Fibroblast of mammary gland (primary cell): Measurements from ENCODE around the gene NSD1.
"Not testable (repeated sequence)": the region's sequence is repeated elsewhere in the genome, so short reads cannot be mapped to it uniquely, and the experiment has no call there.

ENCODE experiments used
- DNase-seq: peaks from one replicate; pipeline ENCODE4 v3.0.0-alpha.2; 2010; ENCODE audit warnings: low read depth
- H3K4me3 ChIP-seq: 2 replicates; pipeline ENCODE4 v1.5.1; 2011; ENCODE audit warnings: low read depth, mild to moderate bottlenecking, low read length, moderate library complexity; ENCODE audit not compliant: control insufficient read depth
- TF ChIP-seq, protein P1 (sequence below): conservative IDR thresholded peaks from 2 replicates; pipeline ENCODE4 v1.5.1; 2011; ENCODE audit warnings: low read depth, low read length, inconsistent platforms; ENCODE audit not compliant: control insufficient read depth, insufficient read depth

The NSD1 gene

DNA sequence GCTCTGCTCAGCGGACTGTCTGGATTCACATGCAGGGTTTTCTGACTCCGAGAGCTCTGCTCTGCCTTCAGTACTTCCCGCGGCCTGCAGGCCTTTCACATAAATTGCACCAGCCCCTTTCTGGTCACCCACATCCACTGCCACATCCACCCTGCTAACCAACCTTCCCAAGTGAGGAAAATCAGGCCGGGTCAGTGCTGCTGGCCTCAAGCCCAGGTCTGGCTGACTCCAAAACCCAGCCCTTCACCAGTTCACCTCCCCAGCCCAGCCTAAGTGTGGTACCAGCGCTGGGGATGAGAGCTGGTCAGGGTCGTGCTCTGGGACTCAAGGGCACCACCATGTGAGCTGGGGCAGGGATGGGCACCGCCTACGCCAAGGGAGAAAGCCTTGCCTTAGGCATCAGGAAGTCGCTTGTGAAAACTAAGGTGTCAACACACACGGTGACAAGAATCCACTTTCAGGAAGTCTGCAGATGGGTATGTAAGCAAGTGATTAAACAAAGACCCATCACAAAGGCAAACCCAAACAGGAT lies 205.6 kb downstream of the NSD1 start:
- TF ChIP-seq, protein P1, sequence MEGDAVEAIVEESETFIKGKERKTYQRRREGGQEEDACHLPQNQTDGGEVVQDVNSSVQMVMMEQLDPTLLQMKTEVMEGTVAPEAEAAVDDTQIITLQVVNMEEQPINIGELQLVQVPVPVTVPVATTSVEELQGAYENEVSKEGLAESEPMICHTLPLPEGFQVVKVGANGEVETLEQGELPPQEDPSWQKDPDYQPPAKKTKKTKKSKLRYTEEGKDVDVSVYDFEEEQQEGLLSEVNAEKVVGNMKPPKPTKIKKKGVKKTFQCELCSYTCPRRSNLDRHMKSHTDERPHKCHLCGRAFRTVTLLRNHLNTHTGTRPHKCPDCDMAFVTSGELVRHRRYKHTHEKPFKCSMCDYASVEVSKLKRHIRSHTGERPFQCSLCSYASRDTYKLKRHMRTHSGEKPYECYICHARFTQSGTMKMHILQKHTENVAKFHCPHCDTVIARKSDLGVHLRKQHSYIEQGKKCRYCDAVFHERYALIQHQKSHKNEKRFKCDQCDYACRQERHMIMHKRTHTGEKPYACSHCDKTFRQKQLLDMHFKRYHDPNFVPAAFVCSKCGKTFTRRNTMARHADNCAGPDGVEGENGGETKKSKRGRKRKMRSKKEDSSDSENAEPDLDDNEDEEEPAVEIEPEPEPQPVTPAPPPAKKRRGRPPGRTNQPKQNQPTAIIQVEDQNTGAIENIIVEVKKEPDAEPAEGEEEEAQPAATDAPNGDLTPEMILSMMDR, result no peak
- DNase-seq, result no peak
- no peak overlapping the region for H3K4me3 ChIP-seq

DNA sequence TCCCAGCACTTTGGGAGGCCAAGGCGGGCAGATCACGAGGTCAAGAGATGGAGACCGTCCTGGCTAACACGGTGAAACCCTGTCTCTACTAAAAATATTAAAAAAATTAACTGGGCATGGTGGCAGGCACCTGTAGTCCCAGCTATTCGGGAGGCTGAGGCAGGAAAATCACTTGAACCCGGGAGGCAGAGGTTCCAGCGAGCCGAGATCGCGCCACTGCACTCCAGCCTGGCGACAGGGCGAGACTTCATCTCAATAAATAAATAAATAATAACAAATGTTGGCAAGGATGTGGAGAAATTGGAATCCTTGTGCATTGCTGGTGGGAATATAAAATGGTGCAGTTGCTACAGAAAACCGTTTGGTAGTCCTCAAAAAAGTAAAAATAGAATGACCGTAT lies 209.4 kb downstream of the NSD1 start:
- not testable (repeated sequence) for H3K4me3 ChIP-seq, DNase-seq

DNA sequence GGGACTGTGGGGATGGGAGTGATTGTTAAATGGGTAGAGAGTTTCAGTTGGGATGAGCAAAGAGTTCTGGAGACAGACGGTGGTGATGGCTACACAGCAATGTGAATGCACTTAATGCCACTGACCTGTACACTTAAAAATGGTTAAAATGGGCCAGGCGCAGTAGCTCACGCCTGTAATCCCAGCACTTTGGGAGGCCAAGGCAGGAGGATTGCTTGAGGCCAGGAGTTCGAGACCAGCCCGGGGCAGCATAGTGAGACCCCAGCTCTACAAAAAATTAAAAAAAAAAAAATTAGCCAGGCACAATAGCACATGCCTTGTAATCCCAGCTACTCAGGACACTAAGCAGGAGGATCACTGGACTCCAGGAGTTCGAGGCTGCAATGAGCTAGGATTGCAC lies 210.2 kb downstream of the NSD1 start:
- TF ChIP-seq, protein P1, result no peak
- no peak overlapping the region for H3K4me3 ChIP-seq
- no peak for DNase-seq

DNA sequence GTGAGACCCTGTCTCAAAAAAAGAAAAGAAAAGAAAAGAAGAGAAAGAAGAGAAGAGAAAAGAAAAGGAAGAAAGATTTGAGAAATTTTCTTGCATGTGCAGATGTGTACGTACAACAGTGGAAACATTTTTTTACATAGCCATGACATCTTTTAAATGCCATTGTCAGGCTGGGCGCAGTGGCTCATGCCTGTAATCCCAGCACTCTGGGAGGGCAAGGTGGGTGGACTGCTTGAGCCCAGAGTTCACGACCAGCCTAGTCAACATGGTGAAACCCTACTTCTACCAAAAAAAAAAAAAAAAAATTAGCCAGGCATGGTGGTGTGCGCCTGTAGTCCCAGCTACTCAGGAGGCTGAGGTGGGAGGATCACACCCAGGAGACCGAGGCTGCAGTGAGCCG lies 211.3 kb downstream of the NSD1 start:
- DNase-seq, result no peak
- no peak overlapping the region for H3K4me3 ChIP-seq
- TF ChIP-seq, protein P1, result no peak

DNA sequence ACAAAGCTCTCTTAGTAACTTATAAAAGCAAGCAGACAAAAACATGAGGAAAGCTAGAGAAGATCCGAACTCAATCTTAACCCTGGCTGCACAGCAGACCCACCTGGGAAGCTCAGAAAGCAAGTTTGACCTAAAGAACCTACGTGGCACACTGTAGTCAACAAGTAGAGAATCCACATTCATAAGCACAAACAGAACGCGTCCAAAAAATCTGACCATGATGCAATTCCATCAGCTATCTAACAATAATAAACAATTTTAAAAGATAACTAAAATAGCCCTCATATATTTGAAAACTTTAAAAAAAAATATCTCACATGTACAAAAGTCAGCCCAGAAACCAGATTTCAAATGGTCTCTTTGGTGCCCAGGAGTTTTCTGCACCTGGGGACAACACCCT lies 213.2 kb downstream of the NSD1 start:
- no peak for DNase-seq
- H3K4me3 ChIP-seq, result no peak overlapping the region
- TF ChIP-seq, protein P1, result no peak

DNA sequence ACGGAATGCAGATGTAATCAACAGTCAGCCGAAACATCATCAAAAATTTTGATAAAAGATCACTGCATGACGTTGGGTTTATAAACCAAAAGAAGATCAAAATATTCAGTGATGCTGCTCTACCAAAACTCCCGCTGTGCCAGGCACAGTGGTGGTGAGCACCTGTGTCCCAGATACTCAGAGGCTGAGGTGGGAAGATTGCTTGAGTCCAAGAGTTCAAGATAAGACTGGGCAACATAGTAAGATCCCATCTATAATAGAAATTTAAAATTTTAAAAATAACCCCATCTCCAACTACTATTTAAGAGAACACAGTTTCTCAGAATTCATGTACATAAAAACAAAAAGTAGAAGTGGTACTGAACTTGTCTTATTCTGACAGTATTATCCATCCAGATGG lies 214.1 kb downstream of the NSD1 start:
- no peak overlapping the region for H3K4me3 ChIP-seq
- TF ChIP-seq, protein P1, result no peak
- DNase-seq, result no peak

DNA sequence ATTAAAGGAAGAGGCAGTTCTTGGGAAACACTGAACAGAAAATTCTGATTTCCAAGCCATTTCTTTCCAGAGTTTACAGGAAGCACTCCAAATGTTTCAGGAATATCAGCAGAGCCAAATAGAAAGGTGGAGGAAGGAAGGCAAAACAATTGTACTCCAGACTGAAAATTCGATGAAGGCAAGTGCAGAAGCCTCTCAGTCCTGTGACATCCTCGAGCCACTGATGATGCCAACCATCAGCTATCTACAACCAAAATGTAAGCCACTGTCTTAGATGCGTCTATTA lies 215.7 kb downstream of the NSD1 start:
- DNase-seq, result no peak
- TF ChIP-seq, protein P1, result no peak
- no peak overlapping the region for H3K4me3 ChIP-seq
